ENCODE data around the gene VPS13D.

The VPS13D gene

GRCh38 chr1:12491656-12492055 lies 261.8 kb downstream of the VPS13D start:
- no peak for TF ChIP-seq CTCF (IDR thresholded peaks at IDR 0.05; ENCODE audit: low read depth, low read length)
- no peak for DNase-seq (ENCODE audit: low read depth in 2 of 2)
- H3K4me3 ChIP-seq (replicated peaks in 1 of 2; ENCODE audit: low read depth in 2 of 2, low read length in 2 of 2), result no peak overlapping the region

GRCh38 chr1:12495725-12496124 lies 265.9 kb downstream of the VPS13D start:
- H3K4me3 ChIP-seq (replicated peaks in 1 of 2; ENCODE audit: low read depth in 2 of 2, low read length in 2 of 2), result no peak overlapping the region
- DNase-seq (ENCODE audit: low read depth in 2 of 2), result no peak
- no peak for TF ChIP-seq CTCF (IDR thresholded peaks at IDR 0.05; ENCODE audit: low read depth, low read length)

GRCh38 chr1:12496154-12496961 lies 266.5 kb downstream of the VPS13D start:
- no peak overlapping the region for H3K4me3 ChIP-seq (replicated peaks in 1 of 2; ENCODE audit: low read depth in 2 of 2, low read length in 2 of 2)
- no peak for TF ChIP-seq CTCF (IDR thresholded peaks at IDR 0.05; ENCODE audit: low read depth, low read length)
- DNase-seq (ENCODE audit: low read depth in 2 of 2), result peak in 1 of 2 donors; percentile 65

- no peak for DNase-seq (ENCODE audit: low read depth in 2 of 2)
- TF ChIP-seq CTCF (IDR thresholded peaks at IDR 0.05; ENCODE audit: low read depth, low read length), result no peak
- no peak overlapping the region for H3K4me3 ChIP-seq (replicated peaks in 1 of 2; ENCODE audit: low read depth in 2 of 2, low read length in 2 of 2)
Observed at GRCh38 chr1:12499539-12500240, 269.9 kb downstream of the VPS13D start.

GRCh38 chr1:12501661-12502060 lies 271.8 kb downstream of the VPS13D start:
- H3K4me3 ChIP-seq (replicated peaks in 1 of 2; ENCODE audit: low read depth in 2 of 2, low read length in 2 of 2), result no peak overlapping the region
- peak in 1 of 2 donors; percentile 58 for DNase-seq (ENCODE audit: low read depth in 2 of 2)
- no peak for TF ChIP-seq CTCF (IDR thresholded peaks at IDR 0.05; ENCODE audit: low read depth, low read length)

- TF ChIP-seq CTCF (IDR thresholded peaks at IDR 0.05; ENCODE audit: low read depth, low read length), result no peak
- no peak for DNase-seq (ENCODE audit: low read depth in 2 of 2)
- H3K4me3 ChIP-seq (replicated peaks in 1 of 2; ENCODE audit: low read depth in 2 of 2, low read length in 2 of 2), result no peak overlapping the region
Observed at GRCh38 chr1:12502336-12503109, 272.7 kb downstream of the VPS13D start.
